Stimulated activated CD4-positive, alpha-beta T cell treated with anti-CD3 and anti-CD28 coated beads, Interleukin-2, amount 100 ng/mL, for 48 hours (primary cell): ENCODE data around the gene NUP50.

Experiments
- DNase-seq, 2 donors: peaks; one replicate each; pipeline ENCODE4 v3.0.0-alpha.2; 2020

Gene NUP50

DNA sequence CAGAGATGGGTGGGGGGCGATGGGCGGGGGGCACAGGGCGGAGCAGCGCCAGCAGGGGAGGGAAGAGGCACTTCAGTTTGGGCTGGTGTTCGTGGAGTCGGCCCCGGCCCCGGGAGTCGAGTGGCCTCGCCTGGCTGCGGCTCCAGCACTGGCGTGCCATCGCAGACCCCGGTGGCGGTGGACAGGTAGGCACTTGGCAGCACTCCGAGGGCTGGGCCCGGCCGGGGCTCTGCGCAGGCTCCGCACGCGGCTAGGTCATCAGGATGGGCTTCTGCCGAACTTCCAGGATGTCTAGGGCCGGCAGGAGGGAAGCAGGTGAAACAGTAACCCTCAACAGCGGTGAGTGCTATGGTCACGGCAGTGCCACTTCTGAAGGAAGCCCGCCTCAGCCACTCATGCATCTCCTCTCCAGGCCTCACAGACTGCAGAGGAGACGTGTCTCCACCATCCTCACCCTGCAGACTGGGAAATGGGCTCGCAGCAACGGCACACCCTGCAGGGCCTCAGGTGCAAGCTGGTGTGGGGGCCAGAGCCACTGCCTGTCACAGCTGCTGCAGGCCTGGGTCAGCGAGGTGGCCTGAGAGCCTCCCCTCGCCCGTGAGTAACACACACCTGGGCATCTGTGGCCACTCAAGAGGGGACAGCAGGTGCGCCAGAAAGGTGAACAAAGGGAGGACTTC, 33.3 kb downstream of the NUP50 start:
- DNase-seq = no peak

GRCh38 chr22:45197606-45198462, 34.1 kb downstream of the NUP50 start:
- DNase-seq = no peak

- no peak for DNase-seq
Observed at GRCh38 chr22:45198463-45198795, 34.7 kb downstream of the NUP50 start.

DNA sequence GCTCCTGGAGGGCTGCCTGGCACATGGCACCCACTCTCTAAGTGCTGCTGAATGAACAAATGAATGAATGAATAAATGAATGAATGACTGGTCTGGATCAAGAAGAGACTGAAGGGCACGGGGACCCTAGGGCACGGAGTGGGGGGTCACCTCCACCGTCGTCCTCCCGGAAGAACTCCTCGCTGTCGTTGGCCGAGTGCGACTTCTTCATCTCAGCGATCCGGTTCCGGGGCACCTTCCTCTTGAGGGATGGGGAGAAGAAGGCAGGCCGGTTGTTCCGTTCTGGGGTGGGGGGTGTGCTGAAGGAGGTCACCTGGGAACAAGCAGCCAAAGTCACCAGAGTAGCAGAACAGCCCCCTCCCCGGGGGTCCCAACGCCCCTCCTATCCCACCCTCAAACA, 36.0 kb downstream of the NUP50 start:
- DNase-seq = no peak

GRCh38 chr22:45200230-45200629, 36.5 kb downstream of the NUP50 start:
- no peak for DNase-seq

DNA sequence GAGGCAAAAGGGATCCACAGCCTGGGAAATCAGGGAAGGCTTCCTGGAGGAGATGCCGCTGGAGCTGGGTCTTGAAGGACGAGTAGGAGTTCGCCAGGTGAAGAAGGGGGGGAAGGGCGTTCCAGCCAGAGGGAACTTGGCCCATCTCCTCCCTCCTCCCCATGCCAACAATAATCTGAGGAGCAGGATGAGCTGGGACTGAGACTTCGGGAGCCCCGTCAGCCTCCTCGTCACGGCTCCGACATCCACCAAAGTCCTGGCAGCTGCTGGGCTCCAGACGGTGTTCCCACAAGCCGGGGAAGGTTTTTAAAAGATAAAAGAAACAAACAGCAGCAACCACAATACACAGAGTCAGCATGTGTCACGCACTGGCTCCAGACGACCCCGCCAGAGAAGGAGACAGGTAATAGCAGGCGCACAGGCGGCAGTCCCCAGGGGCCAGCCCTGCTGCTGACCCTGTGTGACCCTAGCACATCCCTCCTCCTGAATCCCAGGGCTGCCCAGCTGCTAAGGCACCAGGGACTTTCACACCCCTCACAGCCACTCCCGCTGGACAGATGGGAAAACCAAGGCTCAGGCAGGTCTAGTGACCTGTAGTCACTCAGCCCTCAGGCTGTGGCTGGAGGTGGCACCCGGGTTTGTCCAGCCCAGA, 37.3 kb downstream of the NUP50 start:
- no peak for DNase-seq

- DNase-seq = no peak
Observed at GRCh38 chr22:45201678-45202332, 38.1 kb downstream of the NUP50 start.

DNA sequence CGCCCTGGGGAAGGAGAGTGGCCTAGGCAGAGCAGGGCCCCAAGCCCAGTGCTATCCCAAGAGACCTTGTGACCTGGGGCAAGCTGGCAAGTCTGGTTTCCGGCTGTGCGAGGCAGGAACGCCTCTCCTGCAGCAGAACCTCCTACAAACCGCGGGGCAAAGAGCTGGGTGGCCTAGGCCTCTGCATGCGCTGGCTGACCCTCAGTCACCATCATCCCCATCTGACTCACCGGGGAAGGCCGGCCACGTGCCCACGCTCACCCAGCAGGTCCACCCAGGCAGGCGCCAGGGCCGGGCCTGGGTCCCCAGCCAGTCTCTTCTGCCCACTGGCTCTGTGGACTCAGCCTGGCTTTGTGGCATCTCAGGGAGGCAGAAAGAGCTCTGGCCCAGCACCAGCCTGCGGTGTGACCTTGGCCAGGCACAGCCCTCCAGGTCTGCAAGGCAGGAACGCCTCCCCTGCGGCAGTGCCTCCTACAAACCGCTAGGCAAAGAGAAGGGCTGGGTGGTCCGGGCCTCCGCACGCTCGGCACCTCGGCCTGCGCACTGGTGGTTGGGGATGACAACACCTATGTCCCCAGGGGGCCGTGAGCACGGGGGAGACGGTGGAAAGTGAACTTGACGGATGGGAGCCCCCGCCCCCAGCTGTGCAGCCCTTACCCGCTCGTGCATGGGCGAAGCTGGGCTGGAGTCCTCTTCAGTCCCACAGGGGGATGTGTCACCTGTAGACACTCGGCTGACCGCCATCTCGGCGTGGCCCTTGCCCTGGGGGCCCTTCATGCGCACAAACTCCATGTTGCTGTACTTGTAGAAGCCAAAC, 38.8 kb downstream of the NUP50 start:
- no peak for DNase-seq

DNA sequence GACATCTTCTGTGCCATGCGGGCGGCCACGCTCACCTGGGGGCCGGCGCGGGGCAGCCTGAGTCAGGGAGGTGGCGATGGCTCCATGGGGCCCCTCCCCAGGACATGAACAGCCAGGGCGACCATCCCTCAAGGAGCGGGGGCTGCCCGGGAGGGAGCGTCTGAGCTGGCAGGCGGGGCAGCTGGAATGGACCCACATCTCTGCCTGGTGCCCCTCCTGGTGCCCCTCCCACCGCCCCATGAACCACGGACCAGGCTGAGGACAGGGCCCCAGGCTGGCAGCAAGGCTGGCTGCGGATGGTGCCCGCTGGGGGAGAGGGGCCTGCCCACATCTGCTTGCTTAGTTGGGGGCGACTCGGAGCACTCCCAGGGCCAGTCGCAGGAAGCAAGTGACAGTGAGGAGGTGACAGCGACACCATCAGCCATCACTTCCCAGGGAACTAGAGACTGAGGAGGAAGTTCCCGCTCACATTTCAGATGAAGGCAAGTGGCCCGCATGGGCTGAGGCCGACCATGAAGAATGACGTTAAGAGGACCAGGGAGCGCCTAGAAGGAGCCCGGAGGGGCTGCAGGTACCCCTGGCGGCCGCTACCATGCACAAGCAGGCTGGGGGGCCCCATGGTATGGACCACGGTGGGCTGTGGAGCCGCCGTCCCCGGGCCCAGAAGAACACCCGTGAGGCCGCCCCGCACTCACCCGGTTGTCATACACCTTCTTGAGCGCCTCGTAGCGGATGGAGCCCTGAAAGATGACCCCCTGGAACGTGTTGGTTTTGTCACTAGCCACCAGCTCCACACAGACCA, 39.6 kb downstream of the NUP50 start:
- DNase-seq = no peak

DNA sequence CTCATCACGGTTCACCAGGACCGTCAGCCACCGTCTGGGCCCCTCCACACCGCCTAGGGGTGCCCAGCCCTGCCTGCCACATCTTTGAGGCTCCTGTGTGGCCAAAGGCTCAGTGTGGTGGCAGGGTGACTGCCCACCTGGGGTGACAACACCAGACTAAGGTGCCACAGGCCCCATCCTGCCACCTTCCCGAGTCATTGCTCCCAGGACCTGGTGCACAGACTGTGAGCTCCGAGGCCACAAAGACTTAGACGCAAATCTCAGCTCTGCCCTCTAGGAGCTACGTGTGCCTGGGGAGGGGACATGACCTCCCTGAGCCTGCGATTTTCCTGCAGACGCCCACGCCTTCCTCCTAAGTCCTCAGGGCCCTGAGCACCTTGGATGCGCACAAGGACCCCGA, 40.5 kb downstream of the NUP50 start:
- DNase-seq = no peak

DNA sequence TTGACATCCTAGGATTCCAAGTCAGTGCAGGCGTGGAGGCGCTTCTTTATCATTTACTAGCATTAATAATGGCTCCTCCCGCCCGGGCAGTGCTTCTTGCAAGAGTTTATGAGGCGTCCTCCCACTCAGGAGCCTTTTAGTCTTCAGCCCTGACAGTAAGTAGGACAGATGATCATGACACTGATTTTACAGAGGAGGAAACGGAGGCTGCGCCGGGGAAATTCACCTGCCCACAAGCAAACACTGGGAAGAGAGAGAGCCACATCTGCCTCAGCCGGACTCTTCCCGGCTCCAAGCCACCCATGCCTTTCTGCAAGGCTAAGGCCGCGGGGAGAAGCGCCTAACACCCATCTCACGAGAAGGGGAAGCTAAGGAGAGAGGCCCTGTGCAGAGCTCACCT, 41.1 kb downstream of the NUP50 start:
- DNase-seq = no peak

DNA sequence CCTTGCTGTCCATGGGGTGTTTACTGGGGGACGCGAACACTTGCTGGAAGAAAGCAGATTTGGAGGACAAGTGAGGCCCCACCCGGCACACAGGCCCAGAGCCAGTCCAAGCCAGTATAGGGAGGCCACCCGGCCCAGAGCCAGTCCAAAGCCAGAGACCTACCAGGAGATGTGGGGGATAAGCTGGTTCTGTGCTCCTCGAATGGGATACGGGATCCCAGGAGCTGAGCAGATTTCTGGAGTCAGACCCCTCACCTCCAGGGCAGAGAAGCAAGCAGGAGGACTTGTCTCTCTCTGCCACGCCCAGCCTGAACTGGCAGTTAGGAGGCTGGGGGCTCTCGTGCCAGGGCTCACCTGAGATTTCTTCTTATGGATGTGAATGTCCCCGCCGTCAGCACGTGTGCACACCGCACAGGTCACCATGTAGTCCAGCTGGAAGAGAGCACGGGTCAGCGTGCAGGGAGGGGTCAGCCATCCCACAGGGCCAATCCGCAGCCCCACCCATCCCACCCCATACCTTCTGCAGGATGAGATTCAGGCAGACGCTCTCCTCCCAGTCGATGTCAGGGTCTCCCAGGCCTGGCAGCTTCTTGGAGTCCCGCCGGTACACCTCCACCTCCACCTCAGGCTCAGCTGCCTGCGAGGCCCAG, 41.7 kb downstream of the NUP50 start:
- no peak for DNase-seq

GRCh38 chr22:45206233-45206632, 42.5 kb downstream of the NUP50 start:
- DNase-seq = no peak

DNA sequence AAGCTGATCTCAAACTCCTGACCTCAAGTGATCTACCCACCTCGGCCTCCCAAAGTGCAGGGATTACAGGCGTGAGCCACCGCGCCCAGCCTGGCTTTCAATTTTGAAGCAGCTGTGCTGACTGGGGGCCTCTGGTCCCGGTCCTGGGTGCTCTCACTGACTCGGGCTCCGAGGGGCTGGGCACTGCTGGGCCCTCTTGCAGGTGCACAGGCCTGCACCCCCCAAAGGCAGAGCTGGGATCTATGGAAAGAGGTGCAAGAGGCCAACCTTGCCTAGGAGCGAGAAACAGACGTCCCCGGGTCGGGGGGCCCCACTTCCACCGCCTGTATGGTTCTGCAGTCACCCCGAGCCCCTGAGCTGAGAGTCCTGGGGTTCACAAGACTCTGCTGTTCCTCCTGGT, 43.8 kb downstream of the NUP50 start:
- DNase-seq = no peak

GRCh38 chr22:45207981-45208664, 44.4 kb downstream of the NUP50 start:
- no peak for DNase-seq

DNA sequence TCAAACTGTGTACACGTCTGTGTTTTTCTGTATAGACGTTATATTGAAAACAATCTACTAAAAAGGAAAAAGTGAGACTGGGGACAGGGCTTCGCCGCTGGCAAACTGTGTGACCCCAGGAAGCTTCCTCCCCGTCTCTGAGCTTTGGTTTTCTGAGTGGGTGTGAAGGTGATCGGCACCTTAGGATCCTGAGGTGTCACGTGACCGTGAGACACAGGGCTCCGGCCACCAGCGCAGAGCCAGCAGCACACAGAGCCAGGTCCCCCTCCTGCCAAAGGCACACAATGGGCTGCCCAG, 44.9 kb downstream of the NUP50 start:
- DNase-seq = no peak

DNA sequence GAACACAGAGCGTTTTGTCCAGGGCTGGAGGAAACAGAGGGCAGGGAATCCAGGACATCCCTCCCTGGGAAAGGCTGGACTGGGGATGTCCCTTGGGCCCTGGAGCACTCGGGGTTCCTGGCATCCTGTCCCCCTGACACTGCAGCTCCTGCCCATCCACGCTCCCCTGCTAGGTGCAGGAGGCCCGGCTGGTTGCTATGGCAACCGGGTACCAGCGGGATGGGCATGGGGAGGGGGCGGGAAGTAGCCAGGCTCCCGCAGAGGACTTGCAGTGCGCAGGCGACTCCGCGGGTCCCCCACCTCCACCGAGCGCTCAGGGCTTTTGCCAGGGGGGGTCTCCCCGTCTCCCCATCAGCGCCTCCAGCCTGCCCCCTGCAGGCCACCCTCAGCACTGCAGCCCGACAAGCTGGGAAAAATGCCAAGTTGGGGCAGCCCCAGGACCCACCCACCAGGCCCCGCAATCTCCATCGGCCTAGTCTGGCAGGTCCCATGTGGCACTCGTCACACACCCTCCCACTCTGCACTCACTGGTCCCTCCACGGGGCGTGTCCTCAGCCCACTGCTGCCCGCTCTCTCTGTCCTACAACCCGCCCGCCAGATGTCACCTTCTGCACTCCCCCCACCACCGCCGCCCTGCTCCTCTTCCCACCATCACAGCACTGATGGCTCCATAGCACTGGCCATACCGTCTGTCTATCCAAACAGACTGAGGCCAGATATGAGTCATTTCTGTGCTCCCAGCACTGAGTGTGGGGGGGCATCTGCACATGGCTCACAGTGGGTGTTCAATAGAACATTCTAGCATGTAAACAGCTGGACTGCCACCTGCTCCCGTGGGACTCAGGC, 45.5 kb downstream of the NUP50 start:
- peak; percentile 28 to 46 for DNase-seq

DNA sequence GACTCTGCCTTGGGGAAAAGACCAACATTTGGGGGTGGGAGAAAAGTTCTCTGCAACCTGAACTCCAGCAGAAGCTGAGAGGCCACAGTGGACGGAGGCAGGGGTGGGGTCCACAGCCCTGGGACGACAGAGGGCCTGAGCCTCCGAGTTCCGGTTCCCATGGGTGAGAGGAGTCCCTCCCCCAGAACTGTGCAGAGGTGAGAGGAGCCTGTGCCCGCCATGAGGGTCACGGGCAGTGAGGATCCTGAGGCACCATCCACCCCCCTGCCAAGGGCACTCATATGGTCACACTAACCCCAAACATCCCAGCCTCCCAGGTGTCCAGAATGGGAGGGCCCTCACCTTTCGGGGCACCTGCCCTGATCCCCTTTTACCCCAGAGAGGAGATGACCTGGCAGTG, 46.4 kb downstream of the NUP50 start:
- no peak for DNase-seq

GRCh38 chr22:45210577-45210976, 46.9 kb downstream of the NUP50 start:
- no peak for DNase-seq

DNA sequence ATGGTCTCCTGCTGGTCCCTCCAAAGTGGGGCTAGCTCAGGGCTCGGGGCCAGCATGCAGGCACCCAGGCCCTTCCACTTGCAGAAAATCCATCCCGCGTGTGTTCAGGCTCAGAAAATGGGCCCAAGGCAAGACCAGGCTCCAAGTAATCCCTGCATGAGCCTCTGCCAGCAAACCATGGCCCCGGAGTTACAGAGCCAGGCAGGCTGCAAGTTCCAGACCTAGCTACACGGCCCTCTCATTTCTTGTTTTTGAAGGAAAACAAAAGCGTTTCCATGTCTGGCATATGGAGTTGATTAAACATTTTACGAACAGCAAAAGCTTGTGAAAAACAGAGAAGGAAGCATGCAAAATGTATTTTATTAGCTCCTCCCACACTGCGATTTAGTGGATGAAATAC, 47.3 kb downstream of the NUP50 start:
- DNase-seq = no peak
